ENCODE results near the gene SLC6A6. TPM values are rescaled to one million over a fixed set of nuclear protein-coding genes. Genes with fewer than 3 reads are reported as not detected.
"Not testable (repeated sequence)": the region's sequence is repeated elsewhere in the genome, so short reads cannot be mapped to it uniquely, and the experiment has no call there.

Gene SLC6A6
- total RNA-seq, 1 donor from 2014 or later: 49.3 TPM

DNA sequence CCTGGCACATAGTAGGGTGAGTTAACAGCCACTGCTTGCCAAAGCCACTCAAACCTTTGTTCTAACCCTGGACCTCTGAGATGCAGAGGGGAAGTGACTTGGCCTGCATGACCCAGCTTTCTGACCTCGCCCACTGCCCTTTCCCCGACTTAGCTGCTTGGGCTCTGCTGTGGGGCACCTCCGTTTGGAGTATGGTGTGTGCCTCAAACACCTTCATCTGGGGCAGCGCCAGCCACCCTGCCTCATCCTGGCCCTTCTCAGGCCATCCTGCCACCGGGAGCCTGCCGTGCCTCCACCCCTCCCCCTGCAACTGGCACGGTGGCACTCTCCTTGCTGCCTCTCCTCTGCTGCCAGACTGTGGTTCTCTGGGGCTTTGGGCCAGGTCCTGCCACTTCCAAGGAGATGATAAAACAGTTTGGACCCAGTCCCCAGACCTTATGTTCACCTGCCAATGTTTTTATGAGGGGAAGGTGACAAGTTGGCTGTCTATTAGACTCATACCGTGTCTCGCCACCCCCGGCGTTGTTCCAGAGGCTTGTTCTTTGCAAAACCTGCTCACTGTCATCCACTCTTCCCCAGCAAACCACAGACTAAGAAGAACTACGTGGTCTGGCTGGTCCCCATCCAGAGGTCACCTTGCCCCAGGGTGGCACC, 32.2 kb downstream of the SLC6A6 start:
- no peak for DNase-seq (ENCODE audit: low spot score)

DNA sequence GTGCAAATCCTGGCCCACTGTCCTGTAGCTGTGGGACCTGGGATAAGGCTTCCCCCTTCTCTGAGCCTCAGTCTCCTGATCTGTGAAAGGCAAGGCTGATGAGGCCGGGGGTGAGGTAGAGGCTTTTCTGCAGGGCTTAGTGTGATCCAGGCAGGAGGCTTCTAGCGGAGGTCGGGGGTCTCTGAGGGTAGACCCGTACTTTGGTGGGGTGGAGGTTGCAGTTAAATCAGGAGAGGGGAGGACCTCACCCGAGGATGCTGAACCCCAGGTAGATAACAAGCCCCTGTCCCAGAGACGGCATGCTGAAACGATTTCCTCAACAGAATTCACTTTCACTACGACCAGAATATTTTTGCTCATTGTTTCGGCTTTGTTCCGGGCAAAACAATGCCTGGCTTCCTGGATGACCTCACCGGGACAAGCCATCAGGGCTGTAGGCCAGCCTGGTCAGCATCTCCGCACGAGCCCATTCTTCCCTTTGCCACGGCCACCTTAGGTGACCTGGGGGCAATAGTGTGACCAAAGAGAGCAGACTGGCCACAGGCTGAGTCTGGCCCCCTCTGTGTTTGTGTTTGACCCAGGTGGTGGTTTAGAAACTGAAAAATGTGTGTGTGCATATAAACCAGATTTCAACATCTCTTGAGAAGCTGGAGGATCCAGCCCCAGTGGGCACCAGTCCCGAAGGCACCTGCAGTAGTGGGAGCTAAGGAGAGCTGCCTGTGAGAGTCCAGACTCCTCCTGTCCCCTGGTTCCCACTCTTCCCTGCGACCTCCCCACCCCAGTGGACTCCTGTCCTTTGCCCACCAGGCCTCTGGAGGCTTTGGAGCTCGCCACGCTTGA, 33.0 kb downstream of the SLC6A6 start:
- no peak for DNase-seq (ENCODE audit: low spot score)

DNA sequence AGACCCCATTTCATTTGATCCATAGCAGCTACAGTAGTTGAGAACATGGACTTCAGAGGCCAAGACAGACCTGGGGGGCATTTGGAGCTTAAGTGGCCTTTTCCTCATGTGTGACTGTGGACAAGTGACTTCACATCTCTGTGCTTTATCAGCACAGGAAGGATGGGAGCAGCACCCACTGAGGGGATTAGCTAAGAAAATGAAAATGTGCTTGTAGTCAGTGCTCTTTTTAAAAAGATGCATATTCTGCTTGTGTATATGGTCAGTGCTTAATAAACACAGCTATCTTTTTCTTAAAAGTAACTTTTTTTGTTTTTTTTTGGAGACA, 34.5 kb downstream of the SLC6A6 start:
- no peak for DNase-seq (ENCODE audit: low spot score)

DNA sequence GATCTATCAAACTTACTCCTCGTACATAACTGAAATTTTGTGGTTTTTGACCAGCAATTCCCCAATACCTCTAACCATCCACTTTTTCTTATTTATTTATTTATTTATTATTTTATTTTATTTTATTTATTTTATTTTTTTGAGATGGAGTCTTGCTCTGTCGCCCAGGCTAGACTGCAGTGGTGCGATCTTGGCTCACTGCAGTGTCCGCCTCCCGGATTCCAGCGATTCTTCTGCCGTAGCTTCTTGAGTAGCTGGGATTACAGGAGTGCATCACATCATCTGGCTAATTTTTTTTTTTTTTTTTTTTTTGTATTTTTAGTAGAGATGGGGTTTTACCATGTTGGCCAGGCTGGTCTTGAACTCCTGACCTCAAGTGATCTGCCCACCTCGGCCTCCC, 35.3 kb downstream of the SLC6A6 start:
- not testable (repeated sequence) for DNase-seq (ENCODE audit: low spot score)

DNA sequence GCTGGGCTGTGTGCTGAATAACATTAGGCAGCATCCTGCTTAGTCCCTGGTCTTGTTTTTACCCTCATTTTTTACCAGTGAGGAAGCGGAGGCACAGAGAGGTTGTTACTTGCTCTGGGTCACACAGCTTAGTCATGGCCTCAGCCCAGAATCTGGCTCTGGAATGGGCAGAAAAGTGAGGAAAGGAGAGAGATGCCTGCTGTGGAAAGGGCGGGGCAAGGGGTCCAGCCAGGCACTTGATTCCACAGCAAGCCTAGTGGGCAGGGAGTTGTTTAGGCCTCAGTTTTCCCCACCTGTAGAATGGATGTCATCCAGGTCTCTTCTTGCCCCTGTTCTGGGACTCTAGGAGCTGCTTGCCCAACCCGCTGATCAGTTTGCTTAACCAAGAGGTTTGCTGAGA, 35.9 kb downstream of the SLC6A6 start:
- no peak for DNase-seq (ENCODE audit: low spot score)

DNA sequence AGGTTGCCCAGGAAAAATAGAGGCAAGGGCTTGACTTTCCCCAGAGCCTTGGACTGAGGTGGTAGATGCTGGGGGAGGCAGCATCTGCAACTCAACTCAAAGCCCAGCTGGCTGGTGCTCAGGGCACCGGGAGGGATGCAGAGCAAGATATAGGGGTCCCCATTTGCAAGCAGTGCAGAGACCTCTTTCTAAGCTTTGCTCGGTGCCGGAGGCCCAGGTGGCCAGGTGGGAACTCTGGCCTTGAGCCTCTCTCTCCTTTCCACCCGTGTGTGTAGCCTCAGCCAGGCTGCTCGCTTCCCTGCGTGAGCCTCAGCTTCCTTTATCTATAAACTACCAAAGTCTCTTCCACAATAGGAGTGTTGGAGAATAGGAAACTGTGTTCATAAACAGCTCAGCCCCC, 36.5 kb downstream of the SLC6A6 start:
- no peak for DNase-seq (ENCODE audit: low spot score)

DNA sequence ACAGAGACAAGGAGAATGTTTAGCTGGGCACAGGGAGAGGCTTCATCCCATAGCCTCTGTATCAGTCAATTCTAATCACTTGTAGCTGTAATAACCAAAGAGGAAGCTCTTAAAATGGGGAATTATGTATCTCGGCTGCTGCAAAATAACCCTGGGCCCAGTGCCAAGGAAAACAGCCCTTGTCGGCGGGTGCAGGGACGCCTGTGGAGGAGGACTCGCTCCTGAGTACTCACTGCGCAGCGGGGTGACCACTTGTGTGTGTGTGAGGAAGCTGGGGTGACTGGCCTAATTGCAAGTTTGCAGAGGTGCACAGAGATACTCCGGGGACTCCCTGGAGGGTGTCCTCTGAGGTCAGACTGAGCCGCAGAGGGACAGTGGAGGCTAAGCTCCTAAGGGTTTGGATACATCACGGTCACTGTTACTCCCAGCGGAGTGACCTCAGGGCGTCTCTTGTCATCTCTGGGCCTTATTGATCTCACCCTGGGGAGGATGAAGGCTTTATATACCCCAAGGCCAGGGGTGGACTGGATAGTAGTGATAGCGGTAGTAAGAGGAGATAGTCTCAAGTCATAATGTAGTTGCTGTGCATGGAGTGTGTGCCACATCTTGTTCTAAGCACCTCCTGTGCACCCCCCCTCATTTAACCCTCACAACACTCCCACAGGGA, 37.2 kb downstream of the SLC6A6 start:
- no peak for DNase-seq (ENCODE audit: low spot score)

DNA sequence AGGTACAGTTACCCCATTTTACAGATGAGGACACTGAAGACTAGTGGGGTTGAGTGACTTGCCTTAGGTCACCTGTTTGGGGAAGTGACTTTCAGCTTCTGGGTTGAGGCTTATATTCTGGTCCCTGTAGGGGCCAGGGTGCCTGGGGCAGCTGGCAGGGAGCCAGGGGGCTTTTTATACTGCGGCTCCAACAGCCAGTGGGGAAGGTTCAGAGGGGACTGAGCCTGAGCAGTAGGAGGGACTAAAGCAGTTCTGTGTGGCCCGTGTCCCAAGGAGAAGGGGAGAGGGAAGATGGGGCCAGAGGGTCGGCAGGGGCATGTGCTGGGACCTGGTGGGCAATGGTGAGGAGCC, 37.7 kb downstream of the SLC6A6 start:
- no peak for DNase-seq (ENCODE audit: low spot score)

DNA sequence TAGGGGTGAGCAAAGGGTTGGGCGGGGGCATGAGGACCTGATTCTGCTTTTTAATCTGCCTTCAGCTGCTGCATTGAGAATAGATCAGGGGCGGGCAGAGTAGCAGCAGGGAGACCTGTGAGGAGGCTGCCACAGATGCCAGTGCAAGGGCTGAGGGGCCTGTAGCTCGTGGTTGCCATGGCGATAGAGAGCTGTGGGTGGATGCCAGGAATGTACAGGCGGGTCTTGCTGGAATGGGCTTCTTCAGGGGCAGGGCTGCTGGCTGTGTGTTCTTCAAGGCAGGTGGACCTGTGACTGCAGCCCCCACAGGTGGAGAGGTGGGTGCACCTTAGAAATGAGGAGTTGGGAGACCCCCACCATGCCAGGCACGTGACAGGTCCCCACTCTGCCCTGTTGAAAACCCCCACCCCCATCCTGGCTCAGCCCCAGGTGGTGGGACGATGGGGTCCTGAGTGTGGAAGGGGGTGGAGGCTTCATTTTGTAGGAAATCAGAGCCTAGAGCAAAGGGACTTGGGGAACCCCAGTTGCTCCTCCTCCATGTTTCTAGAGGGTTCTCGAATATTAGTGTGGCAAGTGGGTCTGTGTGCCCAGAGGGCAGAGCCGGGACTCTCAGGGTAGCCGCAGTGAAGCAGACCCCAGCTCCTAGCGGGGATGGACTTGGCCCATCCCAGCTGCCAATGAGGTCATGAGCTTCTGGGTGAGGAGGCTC, 38.3 kb downstream of the SLC6A6 start:
- no peak for DNase-seq (ENCODE audit: low spot score)

DNA sequence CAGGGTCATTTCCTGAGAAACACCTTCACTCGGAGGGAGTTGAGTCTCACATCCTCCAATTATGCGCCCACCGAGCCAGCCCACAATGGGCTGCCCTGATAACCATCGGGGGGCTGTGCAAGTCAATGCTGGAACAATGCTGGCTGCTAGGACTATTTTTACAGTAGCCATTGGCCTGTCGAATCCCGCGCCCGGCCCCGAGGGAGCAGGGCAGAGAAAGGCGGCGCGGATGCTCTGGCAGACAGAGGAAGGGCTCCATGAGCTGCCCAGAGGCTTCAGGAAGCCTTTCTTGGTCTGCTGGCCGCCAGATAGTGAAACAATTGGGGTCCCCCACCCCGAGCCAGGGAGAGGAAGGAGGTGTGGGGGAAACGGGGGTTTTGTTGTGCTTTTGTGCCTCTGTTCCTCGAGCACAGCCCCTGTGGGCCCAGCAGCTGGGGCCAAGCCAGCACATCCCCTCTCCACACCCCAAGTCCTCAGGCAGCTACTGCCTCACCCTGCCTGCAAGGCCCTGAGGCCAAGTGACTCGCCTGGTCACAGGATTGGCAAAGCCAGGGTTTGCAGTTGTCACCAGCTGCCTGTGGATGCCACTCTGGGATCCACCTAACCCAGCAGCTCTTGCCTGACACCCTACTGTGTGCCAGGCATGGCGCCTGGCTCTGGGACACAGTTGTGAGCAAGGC, 39.0 kb downstream of the SLC6A6 start:
- DNase-seq (ENCODE audit: low spot score): no peak

DNA sequence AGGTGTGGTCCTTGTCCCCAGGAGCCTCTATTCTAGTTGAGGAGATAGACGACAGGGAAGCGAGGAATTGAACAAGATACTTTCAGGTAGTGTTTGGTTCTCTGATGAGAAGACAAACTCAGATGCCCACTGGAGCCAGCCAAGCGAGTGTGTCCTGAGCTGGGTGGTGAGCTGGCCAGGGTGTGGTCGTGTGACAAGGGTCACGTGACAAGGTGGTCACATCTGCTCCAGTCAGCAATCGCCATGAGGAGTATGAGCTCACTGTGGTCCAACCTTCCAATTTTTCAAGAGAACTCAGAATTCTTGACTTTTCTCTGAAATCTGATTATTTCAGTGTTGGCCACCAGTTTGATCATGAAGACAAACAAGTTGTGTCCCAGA, 39.5 kb downstream of the SLC6A6 start:
- DNase-seq (ENCODE audit: low spot score): no peak

DNA sequence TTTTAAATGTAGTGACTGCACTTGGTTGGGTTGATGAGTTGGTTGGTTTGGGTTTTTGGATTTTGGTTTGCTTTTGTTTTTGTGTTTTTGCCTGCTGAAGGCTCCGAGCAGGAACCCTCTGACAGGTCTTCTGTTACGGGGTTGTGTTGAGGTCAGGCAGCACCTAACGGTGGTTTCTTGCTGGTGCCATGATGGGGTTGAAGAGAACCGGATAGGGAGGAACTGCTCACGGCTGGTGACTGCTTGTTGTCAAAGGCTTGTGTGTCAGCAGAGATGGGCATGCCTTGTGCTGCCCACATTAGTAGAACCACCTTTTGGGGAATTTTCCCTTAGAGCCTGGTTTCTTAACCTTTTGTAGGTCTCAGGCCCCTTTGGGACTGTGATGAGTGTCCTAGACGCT, 42.0 kb downstream of the SLC6A6 start:
- no peak for DNase-seq (ENCODE audit: low spot score)

DNA sequence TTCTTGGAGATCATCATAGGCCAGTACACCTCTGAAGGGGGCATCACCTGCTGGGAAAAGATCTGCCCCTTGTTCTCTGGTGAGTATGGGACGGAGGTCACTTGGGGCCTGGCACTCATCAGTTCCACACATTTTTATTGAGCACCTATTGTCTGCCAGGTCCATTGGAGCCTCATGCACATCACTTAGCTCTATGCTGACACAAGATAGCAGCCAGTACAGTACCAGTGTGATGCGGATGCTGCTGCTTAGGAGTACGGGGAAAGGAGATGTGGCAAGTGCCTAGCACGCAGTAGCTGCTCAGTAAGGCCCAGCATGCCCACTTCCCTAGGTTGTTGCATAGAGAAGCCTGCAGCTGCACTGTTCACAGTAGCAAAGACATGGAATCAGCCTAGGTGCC, 43.4 kb downstream of the SLC6A6 start:
- DNase-seq (ENCODE audit: low spot score): no peak

DNA sequence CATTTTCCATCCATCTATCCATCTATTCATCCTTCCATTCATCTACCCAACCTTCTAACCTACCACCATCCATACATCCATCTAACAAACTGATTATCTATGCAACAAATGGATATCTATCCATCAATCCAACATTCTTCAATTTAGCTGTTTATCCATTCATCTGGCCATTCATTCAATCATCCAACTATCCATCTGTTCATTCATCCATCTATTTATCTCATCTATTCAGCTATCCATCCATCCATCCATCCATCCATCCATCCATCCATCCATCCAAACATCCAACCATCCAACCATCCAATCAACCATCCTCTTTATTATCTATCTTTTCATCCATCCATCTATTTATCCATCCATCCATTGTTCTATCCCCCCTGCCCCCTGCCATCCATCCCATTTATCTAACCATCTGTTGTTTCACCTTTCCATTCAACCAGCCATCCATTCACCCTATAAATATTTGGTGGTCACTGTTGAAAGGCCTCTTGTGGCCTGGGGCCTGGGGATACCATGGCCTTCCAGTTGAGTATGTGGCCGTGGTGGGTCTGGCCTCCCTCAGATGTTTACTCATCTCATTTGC, 44.7 kb downstream of the SLC6A6 start:
- DNase-seq (ENCODE audit: low spot score): no peak

DNA sequence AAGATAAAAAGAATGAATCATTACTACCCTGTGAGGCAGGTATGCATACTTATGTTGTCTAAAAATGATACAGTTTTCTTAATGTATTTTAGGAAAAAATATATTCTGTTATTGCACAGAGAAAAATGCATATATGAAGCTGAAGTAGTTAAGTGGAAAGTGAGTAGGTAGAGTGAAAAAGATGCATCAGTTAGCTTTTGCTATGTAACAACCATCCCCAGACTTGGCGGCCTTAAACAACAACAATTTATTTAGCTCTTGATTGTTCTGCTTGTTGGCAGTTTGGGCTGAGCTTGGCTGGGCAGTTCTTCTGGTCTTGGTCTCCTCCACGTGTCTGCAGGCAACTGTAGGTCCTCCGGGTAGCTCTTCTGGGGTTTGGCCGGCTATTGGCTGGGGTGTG, 45.7 kb downstream of the SLC6A6 start:
- DNase-seq (ENCODE audit: low spot score): no peak

DNA sequence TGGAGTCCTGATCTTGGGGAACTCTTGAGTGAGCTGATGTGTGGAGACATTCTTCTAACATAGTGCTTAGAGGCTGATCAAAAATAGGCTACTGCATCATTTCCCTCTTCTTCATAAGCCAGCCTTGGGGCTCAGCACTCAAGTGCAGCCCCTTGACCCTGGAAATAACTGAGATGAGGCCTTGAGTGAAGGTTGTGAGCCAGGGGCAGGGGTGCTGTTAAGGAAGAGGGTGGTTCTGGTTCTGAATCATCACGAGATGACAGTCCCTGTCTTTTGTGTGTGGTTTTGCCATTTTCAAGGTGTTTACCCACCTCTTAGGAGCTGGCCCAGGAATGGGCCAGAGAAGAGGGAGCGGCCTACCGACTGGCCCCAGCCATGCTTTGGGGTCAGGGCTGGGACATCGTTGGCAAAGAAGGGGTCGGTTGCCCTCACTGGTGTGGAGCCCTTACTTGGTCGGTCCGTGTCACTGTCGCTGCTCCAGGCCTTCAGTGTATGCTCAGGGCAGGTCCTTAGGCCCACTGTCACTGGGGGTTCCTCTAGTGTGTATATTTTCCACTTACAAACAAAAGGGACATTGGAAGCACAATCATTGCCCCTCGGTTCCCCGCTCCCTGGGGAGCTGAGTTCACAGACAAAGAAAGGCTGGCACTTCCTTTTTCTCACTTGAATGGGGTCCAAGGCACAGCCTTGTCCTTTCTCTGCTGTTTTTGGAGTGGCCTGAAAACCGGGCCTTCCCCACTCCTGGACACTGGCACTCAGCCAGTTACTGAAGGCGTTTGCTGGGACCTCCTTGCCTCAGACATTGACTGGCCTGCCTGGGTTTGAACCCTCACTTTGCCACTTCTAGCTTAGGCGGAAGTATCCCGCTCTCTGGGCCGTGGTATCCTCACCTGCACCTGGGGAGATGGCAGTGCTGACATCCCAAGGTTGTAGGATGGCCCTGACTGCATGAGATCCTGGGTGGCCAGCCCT, 46.6 kb downstream of the SLC6A6 start:
- DNase-seq (ENCODE audit: low spot score): no peak

DNA sequence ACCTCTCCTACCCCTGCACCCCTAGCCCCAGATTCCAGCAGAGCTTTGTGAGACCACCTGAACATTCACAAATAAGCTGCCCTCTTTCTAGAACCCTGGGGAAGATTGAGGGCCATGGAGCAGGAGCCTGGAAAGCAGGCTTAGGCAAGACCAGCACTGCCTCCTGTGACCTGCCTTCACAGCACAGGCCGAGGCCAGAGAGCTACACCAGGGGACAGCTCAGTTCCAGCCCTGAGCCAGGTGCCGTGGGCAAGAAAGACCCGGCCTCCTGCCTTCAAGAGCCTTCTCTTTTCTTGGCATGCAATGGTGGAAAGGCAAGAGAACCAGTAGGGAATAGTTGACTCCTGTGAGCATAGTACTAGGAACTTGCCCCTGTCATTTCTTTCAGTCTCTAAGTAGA, 48.1 kb downstream of the SLC6A6 start:
- no peak for DNase-seq (ENCODE audit: low spot score)

DNA sequence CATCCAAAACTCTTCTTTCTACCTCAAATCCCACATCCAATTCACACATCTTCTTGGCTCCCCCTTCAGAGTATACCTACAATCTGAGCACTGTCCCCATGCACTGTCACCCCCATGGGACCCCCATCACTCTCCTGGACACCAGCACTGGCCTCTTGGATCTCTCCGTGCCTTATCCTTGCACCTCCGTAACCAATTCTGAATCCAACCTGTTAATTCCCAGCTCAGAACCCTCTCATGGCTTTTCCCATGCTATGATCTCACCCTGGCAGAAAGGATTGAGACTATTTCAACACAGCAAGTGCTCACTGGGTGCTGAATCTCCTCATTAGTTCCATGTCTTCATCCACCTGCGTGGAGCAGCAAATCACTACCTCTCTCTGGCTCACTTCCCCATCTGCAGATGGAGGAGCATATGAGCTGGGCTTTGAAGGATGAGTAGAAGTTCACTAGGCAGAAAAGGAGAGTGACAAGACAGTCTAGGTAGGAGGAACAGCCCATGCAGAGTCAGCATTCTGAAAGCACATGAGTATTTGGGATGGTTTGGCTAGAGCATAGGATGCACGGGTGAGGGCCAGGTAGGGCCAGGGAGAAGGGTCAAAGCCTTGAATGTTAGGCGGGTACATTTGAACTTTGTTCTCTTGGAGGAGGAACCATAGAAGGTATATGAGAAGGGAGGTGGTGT, 48.7 kb downstream of the SLC6A6 start:
- DNase-seq (ENCODE audit: low spot score): no peak

All from mesenteric fat pad (tissue), 1 donor.